ENCODE measurements around the gene AURKA.

AURKA gene

GRCh38 chr20:56352345-56353055 lies 39.5 kb downstream of the AURKA start:
- Histone ChIP-seq H3K79me2 (ENCODE audit: insufficient read depth, low read depth) (no peaks in the 10 kb centered on the region), H3K4me3 (IDR thresholded peaks at IDR 0.05; ENCODE audit: insufficient read depth, low read depth, low read length) (no peak overlapping the region), H3K4me1 (ENCODE audit: low read depth, poor library complexity, severe bottlenecking) (no peaks in the 10 kb centered on the region), H3K27me3 (ENCODE audit: insufficient read depth, low read depth) (no peaks in the 10 kb centered on the region), H3K27ac (no peak overlapping the region), H3K36me3 (ENCODE audit: insufficient read depth) (no peaks in the 10 kb centered on the region), H3K4me2 (no peak overlapping the region), H2AFZ (ENCODE audit: low read depth) (no peak overlapping the region), H4K20me1 (ENCODE audit: insufficient read depth) (no peaks in the 10 kb centered on the region), H3K9ac (no peak overlapping the region)
- TF ChIP-seq CTCF (conservative IDR thresholded peaks at IDR 0.05; ENCODE audit: low read depth, low read length): no peak

GRCh38 chr20:56350842-56351241 lies 41.2 kb downstream of the AURKA start:
- Histone ChIP-seq H3K4me1 (ENCODE audit: low read depth, poor library complexity, severe bottlenecking) (no peaks in the 10 kb centered on the region), H4K20me1 (ENCODE audit: insufficient read depth) (no peaks in the 10 kb centered on the region), H2AFZ (ENCODE audit: low read depth) (no peak overlapping the region), H3K4me2 (no peak overlapping the region), H3K27ac (no peak overlapping the region), H3K27me3 (ENCODE audit: insufficient read depth, low read depth) (no peaks in the 10 kb centered on the region), H3K4me3 (IDR thresholded peaks at IDR 0.05; ENCODE audit: insufficient read depth, low read depth, low read length) (no peak overlapping the region), H3K36me3 (ENCODE audit: insufficient read depth) (no peaks in the 10 kb centered on the region), H3K79me2 (ENCODE audit: insufficient read depth, low read depth) (no peaks in the 10 kb centered on the region), H3K9ac (no peak overlapping the region)
- TF ChIP-seq CTCF (conservative IDR thresholded peaks at IDR 0.05; ENCODE audit: low read depth, low read length): no peak

GRCh38 chr20:56348746-56349145 lies 43.3 kb downstream of the AURKA start:
- Histone ChIP-seq H3K4me1 (ENCODE audit: low read depth, poor library complexity, severe bottlenecking) (no peaks in the 10 kb centered on the region), H3K27ac (no peak overlapping the region), H3K27me3 (ENCODE audit: insufficient read depth, low read depth) (no peaks in the 10 kb centered on the region), H3K79me2 (ENCODE audit: insufficient read depth, low read depth) (no peaks in the 10 kb centered on the region), H2AFZ (ENCODE audit: low read depth) (no peak overlapping the region), H3K36me3 (ENCODE audit: insufficient read depth) (no peaks in the 10 kb centered on the region), H3K4me3 (IDR thresholded peaks at IDR 0.05; ENCODE audit: insufficient read depth, low read depth, low read length) (no peak overlapping the region), H3K9ac (no peak overlapping the region), H3K4me2 (no peak overlapping the region), H4K20me1 (ENCODE audit: insufficient read depth) (no peaks in the 10 kb centered on the region)
- no peak for TF ChIP-seq CTCF (conservative IDR thresholded peaks at IDR 0.05; ENCODE audit: low read depth, low read length)

GRCh38 chr20:56348305-56348693 lies 43.7 kb downstream of the AURKA start:
- Histone ChIP-seq H3K4me2 (no peak overlapping the region), H3K9ac (no peak overlapping the region), H3K79me2 (ENCODE audit: insufficient read depth, low read depth) (no peaks in the 10 kb centered on the region), H3K4me3 (IDR thresholded peaks at IDR 0.05; ENCODE audit: insufficient read depth, low read depth, low read length) (no peak overlapping the region), H2AFZ (ENCODE audit: low read depth) (no peak overlapping the region), H3K4me1 (ENCODE audit: low read depth, poor library complexity, severe bottlenecking) (no peaks in the 10 kb centered on the region), H3K27ac (no peak overlapping the region), H3K36me3 (ENCODE audit: insufficient read depth) (no peaks in the 10 kb centered on the region), H4K20me1 (ENCODE audit: insufficient read depth) (no peaks in the 10 kb centered on the region), H3K27me3 (ENCODE audit: insufficient read depth, low read depth) (no peaks in the 10 kb centered on the region)
- no peak for TF ChIP-seq CTCF (conservative IDR thresholded peaks at IDR 0.05; ENCODE audit: low read depth, low read length)

Data from KMS-11 (cell line).